DMS79 treated with DMSO at 0.1 percent for 48 hours (cell line): Measurements from ENCODE around the gene FOXP1.
"Not testable (repeated sequence)": the region's sequence is repeated elsewhere in the genome, so short reads cannot be mapped to it uniquely, and the experiment has no call there.

Source experiments
- DNase-seq: peaks from one replicate; lab custom pipeline; 2025; lab: John Stamatoyannopoulos, UW

FOXP1 gene

GRCh38 chr3:71450162-71450561, 133.4 kb downstream of the FOXP1 start:
- DNase-seq: no peak

GRCh38 chr3:71447803-71448202, 135.7 kb downstream of the FOXP1 start:
- DNase-seq: no peak

GRCh38 chr3:71447197-71447596, 136.3 kb downstream of the FOXP1 start:
- DNase-seq: no peak

GRCh38 chr3:71446734-71447133, 136.8 kb downstream of the FOXP1 start:
- DNase-seq: no peak

- no peak for DNase-seq
Observed at GRCh38 chr3:71446260-71446659, 137.3 kb downstream of the FOXP1 start.

GRCh38 chr3:71444861-71445259, 138.7 kb downstream of the FOXP1 start:
- no peak for DNase-seq

- DNase-seq: no peak
Observed at GRCh38 chr3:71444028-71444860, 139.3 kb downstream of the FOXP1 start.

- no peak for DNase-seq
Observed at GRCh38 chr3:71443332-71443731, 140.2 kb downstream of the FOXP1 start.

GRCh38 chr3:71442652-71443042, 140.9 kb downstream of the FOXP1 start:
- DNase-seq: no peak

GRCh38 chr3:71441925-71442651, 141.4 kb downstream of the FOXP1 start:
- DNase-seq: no peak

GRCh38 chr3:71441217-71441924, 142.2 kb downstream of the FOXP1 start:
- DNase-seq: peak; percentile 57

GRCh38 chr3:71438904-71439303, 144.6 kb downstream of the FOXP1 start:
- DNase-seq: no peak

GRCh38 chr3:71438071-71438685, 145.3 kb downstream of the FOXP1 start:
- no peak for DNase-seq

- DNase-seq: no peak
Observed at GRCh38 chr3:71436337-71436736, 147.2 kb downstream of the FOXP1 start.

GRCh38 chr3:71435836-71436235, 147.7 kb downstream of the FOXP1 start:
- not testable (repeated sequence) for DNase-seq

- DNase-seq: no peak
Observed at GRCh38 chr3:71433631-71434030, 149.9 kb downstream of the FOXP1 start.

GRCh38 chr3:71432044-71432975, 151.2 kb downstream of the FOXP1 start:
- DNase-seq: no peak

- no peak for DNase-seq
Observed at GRCh38 chr3:71430941-71431552, 152.5 kb downstream of the FOXP1 start.

GRCh38 chr3:71429597-71429988, 153.9 kb downstream of the FOXP1 start:
- no peak for DNase-seq

- DNase-seq: peak; percentile 59
Observed at GRCh38 chr3:71428841-71429596, 154.5 kb downstream of the FOXP1 start.
